Hepatocyte (in vitro differentiated cells): ENCODE measurements around the gene DOLPP1. TPM values are rescaled to one million over a fixed set of nuclear protein-coding genes. Genes with fewer than 3 reads are reported as not detected.

ENCODE experiments used
- DNase-seq: peaks from one replicate; pipeline ENCODE4 v3.0.0-alpha.2; 2016; ENCODE audit warnings: low spot score
- H2AFZ ChIP-seq: fragments of 200-600 bp; sonication (generic); 2 replicates; pipeline ENCODE4 v1.6.0; 2016; ENCODE audit warnings: antibody characterized with exemption, mild to moderate bottlenecking
- H3K27ac ChIP-seq: fragments of 200-600 bp; sonication (generic); 2 replicates; pipeline ENCODE4 v1.5.1; 2016; ENCODE audit warnings: mild to moderate bottlenecking
- H3K27me3 ChIP-seq: fragments of 200-600 bp; sonication (generic); 2 replicates; pipeline ENCODE4 v1.6.1; 2016
- H3K36me3 ChIP-seq: fragments of 200-600 bp; sonication (generic); replicated peaks from 2 replicates; pipeline ENCODE4 v1.5.1; 2016; ENCODE audit warnings: low read depth; ENCODE audit not compliant: insufficient read depth
- H3K4me1 ChIP-seq: fragments of 200-600 bp; sonication (generic); 2 replicates; pipeline ENCODE4 v1.5.1; 2016; ENCODE audit warnings: mild to moderate bottlenecking, moderate library complexity; ENCODE audit not compliant: insufficient read depth
- H3K4me2 ChIP-seq: fragments of 200-600 bp; sonication (generic); 2 replicates; pipeline ENCODE4 v1.6.0; 2016
- H3K4me3 ChIP-seq: fragments of 200-600 bp; sonication (generic); 2 replicates; pipeline ENCODE4 v1.5.1; 2016; ENCODE audit warnings: mild to moderate bottlenecking
- H3K79me2 ChIP-seq: fragments of 200-600 bp; sonication (generic); 2 replicates; pipeline ENCODE4 v1.6.0; 2017; ENCODE audit warnings: mild to moderate bottlenecking
- H3K9me2 ChIP-seq: fragments of 200-600 bp; sonication (generic); replicated peaks from 2 replicates; pipeline ENCODE4 v1.6.0; 2017; ENCODE audit warnings: mild to moderate bottlenecking; ENCODE audit not compliant: insufficient read depth
- H3K9me3 ChIP-seq: fragments of 200-600 bp; sonication (generic); 2 replicates; pipeline ENCODE4 v1.5.1; 2016; ENCODE audit warnings: low read depth, mild to moderate bottlenecking
- H4K20me1 ChIP-seq: fragments of 200-600 bp; sonication (generic); 2 replicates; pipeline ENCODE4 v1.6.0; 2016; ENCODE audit warnings: mild to moderate bottlenecking; ENCODE audit not compliant: insufficient read depth, poor library complexity, severe bottlenecking
- CTCF ChIP-seq: fragments of 200-600 bp; sonication (generic); IDR thresholded peaks from 2 replicates; pipeline ENCODE4 v1.5.1; 2016; ENCODE audit warnings: antibody characterized with exemption, mild to moderate bottlenecking; ENCODE audit not compliant: poor library complexity
- EZH2 ChIP-seq: fragments of 200-600 bp; sonication (generic); IDR thresholded peaks from 2 replicates; pipeline ENCODE4 v1.6.1; 2016; ENCODE audit warnings: antibody characterized with exemption, mild to moderate bottlenecking, borderline replicate concordance
- EZH2phosphoT487 ChIP-seq: fragments of 200-600 bp; sonication (generic); IDR thresholded peaks from one replicate; pipeline ENCODE4 v1.6.1; 2018; ENCODE audit warnings: antibody characterized with exemption, mild to moderate bottlenecking, low read depth, moderate library complexity; ENCODE audit not compliant: unreplicated experiment, severe bottlenecking
- WGBS: methylation state at CpG from one replicate; pipeline ENCODE4 v1.1.6; 2016; ENCODE audit warnings: low lambda C conversion rate; ENCODE audit errors: missing lambda C conversion rate; 5-methylcytosine and 5-hydroxymethylcytosine counted together
- polyA plus RNA-seq: library from polyadenylated mRNA; unstranded; fragments of >200 nt; fragmentation: Nextera tagmentation; extraction: Ambion mirVana; gene quantifications from 2 replicates; pipeline ENCODE4 v1.2.1, GENCODE V29; 2016
- total RNA-seq: library from RNA; depleted of rRNA; stranded (reverse); fragments of >200 nt; gene quantifications from 2 replicates; pipeline ENCODE4 v1.2.3, GENCODE V29; 2014

Gene DOLPP1
- total and polyA plus RNA-seq, 2 experiments from 2014 or later, result 16.2 to 20.6 TPM

GRCh38 chr9:129133082-129133481 is 52.2 kb downstream of the DOLPP1 start:
- TF ChIP-seq EZH2phosphoT487 (no peak), CTCF (no peak), EZH2 (no peak)
- no peak for DNase-seq
- no peaks in the 10 kb centered on the region for H4K20me1 ChIP-seq
- no peak overlapping the region for H3K4me2 ChIP-seq
- no peaks in the 10 kb centered on the region for H3K9me3 ChIP-seq
- H3K9me2 ChIP-seq, result no peaks in the 10 kb centered on the region
- H3K4me3 ChIP-seq, result no peak overlapping the region
- no peaks in the 10 kb centered on the region for H3K36me3 ChIP-seq
- no peaks in the 10 kb centered on the region for H3K4me1 ChIP-seq
- 84% methylated on average over 4 of the region's 4 CpGs for WGBS
- H2AFZ ChIP-seq, result no peak overlapping the region
- no peak overlapping the region for H3K27ac ChIP-seq
- H3K79me2 ChIP-seq, result no peaks in the 10 kb centered on the region
- no peaks in the 10 kb centered on the region for H3K27me3 ChIP-seq

GRCh38 chr9:129135476-129135875 is 54.6 kb downstream of the DOLPP1 start:
- H3K27me3 ChIP-seq, result no peaks in the 10 kb centered on the region
- no peak overlapping the region for H3K4me2 ChIP-seq
- TF ChIP-seq EZH2phosphoT487, result no peak
- TF ChIP-seq EZH2, result no peak
- TF ChIP-seq CTCF, result no peak
- no peak for DNase-seq
- peaks cover 13% of the 10 kb centered on the region for H3K4me1 ChIP-seq
- H3K4me3 ChIP-seq, result no peak overlapping the region
- no peak overlapping the region for H3K27ac ChIP-seq
- no peaks in the 10 kb centered on the region for H3K79me2 ChIP-seq
- no peak overlapping the region for H2AFZ ChIP-seq
- H3K9me3 ChIP-seq, result no peaks in the 10 kb centered on the region
- no peaks in the 10 kb centered on the region for H4K20me1 ChIP-seq
- no peaks in the 10 kb centered on the region for H3K9me2 ChIP-seq
- 95% methylated on average over 6 of the region's 6 CpGs for WGBS
- H3K36me3 ChIP-seq, result no peaks in the 10 kb centered on the region

- Histone ChIP-seq H3K27me3 (no peaks in the 10 kb centered on the region), H3K27ac (no peak overlapping the region), H3K79me2 (peaks cover 7% of the 10 kb centered on the region), H2AFZ (no peak overlapping the region), H3K9me2 (no peaks in the 10 kb centered on the region), H3K36me3 (no peaks in the 10 kb centered on the region), H4K20me1 (no peaks in the 10 kb centered on the region), H3K9me3 (no peaks in the 10 kb centered on the region), H3K4me1 (peaks cover 24% of the 10 kb centered on the region), H3K4me3 (no peak overlapping the region), H3K4me2 (no peak overlapping the region)
- no peak for TF ChIP-seq EZH2phosphoT487
- no peak for TF ChIP-seq CTCF
- no peak for TF ChIP-seq EZH2
- 87% methylated on average over 15 of the region's 16 CpGs for WGBS
- DNase-seq, result no peak
These were observed 55.6 kb downstream of the DOLPP1 start for GRCh38 chr9:129136446-129137035.
